ENCODE results near the gene C16orf92.

GRCh38 chr16:29986231-29986630 lies 36.8 kb upstream of the C16orf92 start:
- TF ChIP-seq CTCF (conservative IDR thresholded peaks at IDR 0.05; ENCODE audit: low read depth, low read length), result no peak
- no peak for TF ChIP-seq EZH2 (IDR thresholded peaks at IDR 0.05; ENCODE audit: borderline replicate concordance, low read depth, low read length, poor library complexity, severe bottlenecking)

Data from A673 (cell line).